Measurements from ENCODE around the gene BEND7.

DNA sequence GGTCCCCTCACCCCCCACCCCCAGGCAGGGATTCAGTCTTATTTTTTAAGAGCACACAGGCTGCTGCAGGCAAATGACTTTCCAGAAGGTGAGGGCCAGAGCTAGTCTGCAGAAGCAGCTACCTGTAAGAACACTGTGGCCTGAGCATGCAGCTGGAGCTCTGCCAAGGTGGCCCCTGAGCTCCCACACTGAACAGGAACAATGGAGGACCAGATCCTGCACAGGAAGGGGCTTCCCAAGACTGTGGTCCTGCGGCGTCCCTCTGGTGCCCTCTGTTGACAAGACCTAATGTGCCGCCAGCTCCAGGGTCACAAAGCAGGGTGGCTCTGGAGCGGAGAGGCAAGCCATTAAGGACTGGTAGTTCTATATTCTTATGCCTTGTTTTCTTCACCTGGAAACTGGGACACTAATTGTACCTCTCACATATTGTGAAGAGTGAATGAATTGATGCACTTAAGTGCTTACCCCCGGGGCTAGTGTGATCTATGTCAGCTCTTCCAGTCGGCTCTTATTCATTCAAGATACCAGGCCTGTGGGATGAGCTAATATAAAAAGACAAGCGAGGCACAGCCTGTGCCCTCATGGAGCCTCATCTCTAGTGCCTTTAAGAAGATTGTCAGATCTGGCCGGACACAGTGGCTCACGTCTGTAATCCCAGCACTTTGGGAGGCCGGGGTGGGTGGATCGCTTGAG is 8.0 kb upstream of the BEND7 start:
- TF ChIP-seq POLR2AphosphoS5 (IDR thresholded peaks at IDR 0.05; ENCODE audit: low read depth, low read length) (no peak), POLR2A (IDR thresholded peaks at IDR 0.05; ENCODE audit: low read depth, low read length) (no peak), TAF1 (IDR thresholded peaks at IDR 0.05; ENCODE audit: borderline replicate concordance, low read depth, low read length) (no peak)
